ENCODE results near the gene CPED1. TPM values are rescaled to one million over a fixed set of nuclear protein-coding genes. Genes with fewer than 3 reads are reported as not detected.

CPED1 gene
- total RNA-seq, 1 donor from 2014 or later: 4.3 TPM

- Mint-ChIP-seq H3K9me3 (peaks cover 12% of the 10 kb centered on the region), H3K4me1 (no peaks in the 10 kb centered on the region), H3K4me3 (no peak overlapping the region), H3K36me3 (ENCODE audit: low read depth) (peaks cover 3% of the 10 kb centered on the region), H3K27me3 (ENCODE audit: low read depth) (no peaks in the 10 kb centered on the region), H3K27ac (ENCODE audit: unreplicated experiment) (no peak overlapping the region)
- no peak for DNase-seq (ENCODE audit: low read depth, low spot score)
- TF ChIP-seq CTCF (conservative IDR thresholded peaks at IDR 0.05): no peak
Measured at GRCh38 chr7:121267612-121268011, 279.1 kb downstream of the CPED1 start.

- H3K4me1 Mint-ChIP-seq: no peaks in the 10 kb centered on the region
- peaks cover 3% of the 10 kb centered on the region for H3K36me3 Mint-ChIP-seq (ENCODE audit: low read depth)
- no peak for DNase-seq (ENCODE audit: low read depth, low spot score)
- TF ChIP-seq CTCF (conservative IDR thresholded peaks at IDR 0.05): no peak
- H3K27ac Mint-ChIP-seq (ENCODE audit: unreplicated experiment): no peak overlapping the region
- no peaks in the 10 kb centered on the region for H3K27me3 Mint-ChIP-seq (ENCODE audit: low read depth)
- H3K4me3 Mint-ChIP-seq: no peak overlapping the region
- peaks cover 15% of the 10 kb centered on the region for H3K9me3 Mint-ChIP-seq
Measured at GRCh38 chr7:121269798-121270197, 281.3 kb downstream of the CPED1 start.

- no peak for TF ChIP-seq CTCF (conservative IDR thresholded peaks at IDR 0.05)
- Mint-ChIP-seq H3K36me3 (ENCODE audit: low read depth) (peaks cover 3% of the 10 kb centered on the region), H3K4me1 (no peaks in the 10 kb centered on the region), H3K27me3 (ENCODE audit: low read depth) (no peaks in the 10 kb centered on the region), H3K9me3 (peaks cover 15% of the 10 kb centered on the region), H3K27ac (ENCODE audit: unreplicated experiment) (no peak overlapping the region), H3K4me3 (no peak overlapping the region)
- DNase-seq (ENCODE audit: low read depth, low spot score): no peak
Measured at GRCh38 chr7:121271098-121271497, 282.6 kb downstream of the CPED1 start.

- no peak for TF ChIP-seq CTCF (conservative IDR thresholded peaks at IDR 0.05)
- no peaks in the 10 kb centered on the region for H3K4me1 Mint-ChIP-seq
- DNase-seq (ENCODE audit: low read depth, low spot score): no peak
- H3K27me3 Mint-ChIP-seq (ENCODE audit: low read depth): no peaks in the 10 kb centered on the region
- H3K4me3 Mint-ChIP-seq: no peak overlapping the region
- no peak overlapping the region for H3K27ac Mint-ChIP-seq (ENCODE audit: unreplicated experiment)
- peaks cover 3% of the 10 kb centered on the region for H3K36me3 Mint-ChIP-seq (ENCODE audit: low read depth)
- peaks cover 15% of the 10 kb centered on the region for H3K9me3 Mint-ChIP-seq
Measured at GRCh38 chr7:121271916-121272315, 283.4 kb downstream of the CPED1 start.

GRCh38 chr7:121272676-121273075, 284.2 kb downstream of the CPED1 start:
- no peak for DNase-seq (ENCODE audit: low read depth, low spot score)
- Mint-ChIP-seq H3K4me3 (no peak overlapping the region), H3K27ac (ENCODE audit: unreplicated experiment) (no peak overlapping the region), H3K4me1 (no peaks in the 10 kb centered on the region), H3K9me3 (peaks cover 15% of the 10 kb centered on the region), H3K36me3 (ENCODE audit: low read depth) (peaks cover 3% of the 10 kb centered on the region), H3K27me3 (ENCODE audit: low read depth) (no peaks in the 10 kb centered on the region)
- TF ChIP-seq CTCF (conservative IDR thresholded peaks at IDR 0.05): no peak
